Astrocyte of the cerebellum (primary cell): Measurements from ENCODE around the gene THADA.

Source experiments
- DNase-seq: peaks from one replicate; pipeline ENCODE4 v3.0.0-alpha.2; 2011; ENCODE audit warnings: low read depth
- H3K4me3 ChIP-seq: 2 replicates; pipeline ENCODE4 v1.5.1; 2011; ENCODE audit warnings: mild to moderate bottlenecking, low read depth, low read length, moderate library complexity
- CTCF ChIP-seq: IDR thresholded peaks from 2 replicates; pipeline ENCODE4 v1.5.1; 2012; ENCODE audit warnings: low read length, low read depth, moderate library complexity, mild to moderate bottlenecking; ENCODE audit errors: missing control alignments
- in situ Hi-C: cut with HindIII; loops from 2 replicates; pipeline ENCODE4 v1.10.0; 2017; ENCODE audit warnings: low sequenced_read_pairs

The THADA gene

GRCh38 chr2:43306197-43306596, 289.6 kb downstream of the THADA start:
- H3K4me3 ChIP-seq: no peak overlapping the region
- DNase-seq: no peak
- in situ Hi-C loops: no loop called here
- TF ChIP-seq CTCF: no peak

- TF ChIP-seq CTCF: no peak
- in situ Hi-C loops: no loop called here
- no peak for DNase-seq
- no peak overlapping the region for H3K4me3 ChIP-seq
Observed at GRCh38 chr2:43305517-43305916, 290.3 kb downstream of the THADA start.

- H3K4me3 ChIP-seq: no peak overlapping the region
- TF ChIP-seq CTCF: no peak
- DNase-seq: no peak
- in situ Hi-C loops: no loop called here
Observed at GRCh38 chr2:43305012-43305411, 290.8 kb downstream of the THADA start.

- no peak for TF ChIP-seq CTCF
- no peak overlapping the region for H3K4me3 ChIP-seq
- no peak for DNase-seq
- in situ Hi-C loops: no loop called here
Observed at GRCh38 chr2:43303889-43304288, 291.9 kb downstream of the THADA start.

- TF ChIP-seq CTCF: no peak
- no peak for DNase-seq
- no peak overlapping the region for H3K4me3 ChIP-seq
- in situ Hi-C loops: no loop called here
Observed at GRCh38 chr2:43302961-43303494, 292.8 kb downstream of the THADA start.

- no peak for DNase-seq
- in situ Hi-C loops: no loop called here
- H3K4me3 ChIP-seq: no peak overlapping the region
- no peak for TF ChIP-seq CTCF
Observed at GRCh38 chr2:43302182-43302960, 293.5 kb downstream of the THADA start.
